Transverse colon (tissue), 4 donors: ENCODE results near the gene SLC6A13. TPM values are rescaled to one million over a fixed set of nuclear protein-coding genes. Genes with fewer than 3 reads are reported as not detected.

Source experiments
- DNase-seq: peaks from one replicate; pipeline ENCODE4 v3.0.0-alpha.2; 2019
- H3K27ac ChIP-seq, 4 donors: fragments of 200-600 bp; sonication (generic); 2 replicates each; pipeline ENCODE4 v1.5.1; 2016 to 2018; ENCODE audit warnings: inconsistent platforms in 4 of 4
- H3K27me3 ChIP-seq: fragments of 200-600 bp; sonication (generic); 2 replicates; pipeline ENCODE4 v1.5.1; 2017; ENCODE audit warnings: inconsistent platforms
- H3K36me3 ChIP-seq, 4 donors: fragments of 200-600 bp; sonication (generic); 2 replicates each; pipeline ENCODE4 v1.5.1; 2017 to 2019; ENCODE audit warnings: inconsistent platforms in 4 of 4
- H3K4me1 ChIP-seq, 4 donors: fragments of 200-600 bp; sonication (generic); 2 replicates each; pipeline ENCODE4 v1.5.1; 2017 to 2020; ENCODE audit warnings: inconsistent platforms in 4 of 4
- H3K4me3 ChIP-seq, 4 donors: fragments of 200-600 bp; sonication (generic); 1 replicate in 1 of 4; 2 replicates in 3 of 4; pipeline versions ENCODE4 v1.5.1 to v1.6.1; 2017 to 2019; ENCODE audit warnings: inconsistent platforms in 4 of 4
- H3K9me3 ChIP-seq, 2 donors: fragments of 200-600 bp; sonication (generic); 2 replicates each; pipeline ENCODE4 v1.5.1; 2017 to 2019; ENCODE audit warnings: inconsistent platforms in 2 of 2
- CTCF ChIP-seq, 5 experiments: fragments of 200-600 bp in 3 of 5; fragments of 450-650 bp in 2 of 5; sonication (generic) in 3 of 5; IDR thresholded peaks; 1 replicate in 2 of 5; 2 replicates in 3 of 5; pipeline ENCODE4 v1.5.1; 2016 to 2017; ENCODE audit warnings: antibody characterized with exemption in 5 of 5, inconsistent platforms in 3 of 5, mild to moderate bottlenecking in 2 of 5, moderate library complexity in 1 of 5
- EP300 ChIP-seq: sonication (generic); formaldehyde crosslinking; IDR thresholded peaks from one replicate; pipeline ENCODE4 v1.6.1; 2017; ENCODE audit warnings: antibody characterized with exemption, low read depth
- POLR2A ChIP-seq: fragments of 450-650 bp; IDR thresholded peaks from one replicate; pipeline ENCODE4 v1.6.1; 2016; ENCODE audit warnings: antibody characterized with exemption, mild to moderate bottlenecking, moderate library complexity
- POLR2AphosphoS5 ChIP-seq, 3 donors: sonication (generic); formaldehyde crosslinking; IDR thresholded peaks; one replicate each; pipeline ENCODE4 v1.6.1; 2016; ENCODE audit warnings: antibody characterized with exemption in 3 of 3
- WGBS, 2 donors: methylation state at CpG; one replicate each; pipeline ENCODE4 v1.1.5; 2018; ENCODE audit warnings: low coverage in 1 of 2; 5-methylcytosine and 5-hydroxymethylcytosine counted together
- in situ Hi-C, 4 donors: fragments of 200-750 bp; cut with MboI; loops; one replicate each; pipeline versions ENCODE4 v1.15.0 to v1.15.1; 2017; ENCODE audit warnings: low sequenced_read_pairs in 3 of 4, low pct_ligation_motif_present in 1 of 4, low pct_unique_long_range_greater_than_20kb in 1 of 4
- intact Hi-C: fragments of 100-400 bp; cut with DNase I; formaldehyde crosslinking; loops from one replicate; pipeline ENCODE4 v1.15.1; 2023; ENCODE audit warnings: low total_unique reads
- total RNA-seq, 4 donors: library from RNA; depleted of rRNA; stranded (reverse); fragments of >200 nt; gene quantifications; one replicate each; pipeline ENCODE4 v1.1.0, GENCODE V29; 2016

Gene SLC6A13
- total RNA-seq, 4 donors from 2014 or later, result not detected

GRCh38 chr12:273382-273781 is 10.7 kb upstream of the SLC6A13 start:
- Histone ChIP-seq H3K27me3 (no peaks in the 10 kb centered on the region), H3K27ac (no peak overlapping the region), H3K4me3 (no peak overlapping the region), H3K9me3 (no peaks in the 10 kb centered on the region), H3K4me1 (no peaks in the 10 kb centered on the region), H3K36me3 (no peaks in the 10 kb centered on the region)
- in situ Hi-C loops (no loop called here), intact Hi-C loops (no loop called here)
- no peak for DNase-seq
- TF ChIP-seq CTCF (IDR thresholded peaks at IDR 0.05) (no peak), POLR2AphosphoS5 (IDR thresholded peaks at IDR 0.05) (no peak)
- 41 to 80% methylated on average over 1 to 3 of the region's 3 CpGs for WGBS, 2 donors

DNA sequence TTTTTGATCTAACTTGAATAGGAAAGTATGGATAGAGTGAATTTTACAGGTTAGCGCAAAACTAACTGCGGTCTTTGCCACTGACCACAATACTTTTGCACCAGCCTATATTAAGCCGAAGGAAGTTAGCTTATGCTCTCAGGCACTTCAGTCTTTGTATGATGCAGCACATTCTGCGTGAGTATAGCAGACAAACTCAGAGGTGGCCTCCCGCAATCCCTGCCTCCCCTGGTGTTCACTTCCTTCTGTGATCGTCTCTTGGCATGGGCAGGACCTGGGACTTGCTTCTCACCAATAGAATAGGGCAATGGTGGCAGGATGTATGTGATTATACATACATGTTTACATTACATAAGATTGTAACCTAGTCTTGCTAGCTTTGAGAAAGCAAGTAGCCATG is 10.3 kb upstream of the SLC6A13 start:
- no peaks in the 10 kb centered on the region for H3K27me3 ChIP-seq
- intact Hi-C loops, result no loop called here
- in situ Hi-C loops, result no loop called here
- no peaks in the 10 kb centered on the region for H3K9me3 ChIP-seq
- no peak for DNase-seq
- WGBS, 2 donors, result 83 to 91% methylated on average over 6 of the region's 6 CpGs
- TF ChIP-seq POLR2AphosphoS5 (IDR thresholded peaks at IDR 0.05) (no peak), EP300 (no peak), POLR2A (no peak), CTCF (IDR thresholded peaks at IDR 0.05) (no peak)
- no peaks in the 10 kb centered on the region for H3K36me3 ChIP-seq
- no peak overlapping the region for H3K27ac ChIP-seq
- no peaks in the 10 kb centered on the region for H3K4me1 ChIP-seq
- no peak overlapping the region for H3K4me3 ChIP-seq

- no peak for TF ChIP-seq POLR2A
- TF ChIP-seq EP300, result no peak
- no peak for TF ChIP-seq POLR2AphosphoS5 (IDR thresholded peaks at IDR 0.05)
- TF ChIP-seq CTCF (IDR thresholded peaks at IDR 0.05), result no peak
- Histone ChIP-seq H3K4me1 (no peaks in the 10 kb centered on the region), H3K36me3 (no peaks in the 10 kb centered on the region), H3K9me3 (no peaks in the 10 kb centered on the region), H3K4me3 (no peak overlapping the region), H3K27ac (no peak overlapping the region), H3K27me3 (peaks cover 14% of the 10 kb centered on the region)
- 63 to 64% methylated on average over 4 of the region's 4 CpGs for WGBS, 2 donors
- in situ Hi-C loops, result no loop called here
- intact Hi-C loops, result no loop called here
- no peak for DNase-seq
These were observed 8.5 kb upstream of the SLC6A13 start for GRCh38 chr12:271161-271560.

DNA sequence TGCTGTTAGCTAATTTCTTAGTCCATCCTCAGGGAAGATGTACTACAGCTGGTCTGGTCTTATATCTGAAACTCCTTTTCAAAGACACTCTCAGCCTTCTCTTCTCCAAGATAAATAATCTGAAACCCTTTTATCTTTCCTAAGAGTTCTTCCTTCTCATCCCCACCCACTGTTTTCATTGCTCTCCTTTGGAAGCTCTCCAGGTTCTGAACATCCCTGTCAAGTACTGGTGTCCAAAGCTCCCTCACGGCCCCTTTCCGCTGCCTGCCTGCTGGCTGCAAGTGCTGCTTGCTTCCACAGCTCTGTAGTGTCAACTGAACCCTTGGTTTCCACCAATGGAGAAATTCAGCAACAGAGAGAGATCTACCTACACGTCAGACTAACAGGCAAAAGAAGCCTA is 6.6 kb upstream of the SLC6A13 start:
- in situ Hi-C loops, result no loop called here
- Histone ChIP-seq H3K4me1 (no peaks in the 10 kb centered on the region), H3K36me3 (no peaks in the 10 kb centered on the region), H3K27me3 (peaks cover 33% of the 10 kb centered on the region), H3K4me3 (no peak overlapping the region), H3K27ac (no peak overlapping the region), H3K9me3 (no peaks in the 10 kb centered on the region)
- WGBS, 2 donors, result 46 to 64% methylated on average over 2 to 3 of the region's 3 CpGs
- intact Hi-C loops, result no loop called here
- no peak for DNase-seq
- TF ChIP-seq CTCF (IDR thresholded peaks at IDR 0.05), result no peak
- no peak for TF ChIP-seq EP300
- no peak for TF ChIP-seq POLR2A
- TF ChIP-seq POLR2AphosphoS5 (IDR thresholded peaks at IDR 0.05), result no peak
